ENCODE measurements around the gene SPIRE1.
"Not testable (repeated sequence)": the region's sequence is repeated elsewhere in the genome, so short reads cannot be mapped to it uniquely, and the experiment has no call there.

GRCh38 chr18:12560600-12560999, 97.3 kb downstream of the SPIRE1 start:
- TF ChIP-seq SP1 (IDR thresholded peaks at IDR 0.05); CTCF (IDR thresholded peaks at IDR 0.05; ENCODE audit: low read depth, low read length, missing input control); TAF1 (conservative IDR thresholded peaks at IDR 0.05); REST (IDR thresholded peaks at IDR 0.05); RAD21 (IDR thresholded peaks at IDR 0.05); YY1 (IDR thresholded peaks at IDR 0.05); EGR1 (IDR thresholded peaks at IDR 0.05; ENCODE audit: low read depth in 2 of 2); ZBTB33 (IDR thresholded peaks at IDR 0.05); MAX (IDR thresholded peaks at IDR 0.05); ATF3 (IDR thresholded peaks at IDR 0.05); HNF4A (conservative IDR thresholded peaks at IDR 0.05); FOXA1 (IDR thresholded peaks at IDR 0.05): not testable (repeated sequence)
